Thoracic aorta (tissue), 2 donors: ENCODE results near the gene LAMTOR2. TPM values are rescaled to one million over a fixed set of nuclear protein-coding genes. Genes with fewer than 3 reads are reported as not detected.

Source experiments
- ATAC-seq: fragments of 150-250 bp; one replicate; pipeline ENCODE4 v1.8.0; 2017; ENCODE audit warnings: low read depth; ENCODE audit not compliant: insufficient number of reproducible peaks, low FRiP score
- DNase-seq: peaks from one replicate; pipeline ENCODE4 v3.0.0-alpha.2; 2020; ENCODE audit warnings: low spot score
- H3K27ac ChIP-seq, 2 donors: fragments of 200-600 bp; sonication (generic); 1 replicate in 1 of 2; 2 replicates in 1 of 2; pipeline ENCODE4 v1.5.1; 2016; ENCODE audit warnings: mild to moderate bottlenecking in 2 of 2, moderate library complexity in 2 of 2
- H3K27me3 ChIP-seq: fragments of 200-600 bp; sonication (generic); replicated peaks from 2 replicates; pipeline ENCODE4 v1.6.0; 2016; ENCODE audit warnings: mild to moderate bottlenecking; ENCODE audit not compliant: insufficient read depth
- H3K36me3 ChIP-seq: fragments of 200-600 bp; sonication (generic); one replicate; pipeline ENCODE4 v1.5.1; 2016
- H3K4me1 ChIP-seq, 2 donors: fragments of 200-600 bp; sonication (generic); 1 replicate in 1 of 2; 2 replicates in 1 of 2; pipeline versions ENCODE4 v1.5.1 to v1.6.0; 2016; ENCODE audit warnings: low read depth in 2 of 2, mild to moderate bottlenecking in 1 of 2; ENCODE audit not compliant: control insufficient read depth in 1 of 2
- H3K4me3 ChIP-seq: fragments of 200-600 bp; sonication (generic); 2 replicates; pipeline ENCODE4 v1.5.1; 2016; ENCODE audit warnings: mild to moderate bottlenecking
- H3K9me3 ChIP-seq: fragments of 200-600 bp; sonication (generic); 2 replicates; pipeline ENCODE4 v1.5.1; 2016
- CTCF ChIP-seq: fragments of 200-600 bp; sonication (generic); IDR thresholded peaks from one replicate; pipeline ENCODE4 v1.5.1; 2019; ENCODE audit warnings: antibody characterized with exemption
- total RNA-seq, 2 donors: library from RNA; depleted of rRNA; stranded (reverse); fragments of >200 nt; gene quantifications; one replicate each; pipeline versions ENCODE4 v1.1.0 to v1.2.3, GENCODE V29; 2016

The LAMTOR2 gene
- total RNA-seq, 2 donors from 2014 or later: 26.4 to 37.0 TPM

- H3K27me3 ChIP-seq: no peaks in the 10 kb centered on the region
- DNase-seq: no peak
- no peak for ATAC-seq
- no peak overlapping the region for H3K27ac ChIP-seq
- H3K4me3 ChIP-seq: no peak overlapping the region
- H3K4me1 ChIP-seq: no peaks in the 10 kb centered on the region
- H3K36me3 ChIP-seq: peaks cover 64% of the 10 kb centered on the region
- no peak for TF ChIP-seq CTCF
- H3K9me3 ChIP-seq: no peaks in the 10 kb centered on the region
These were observed 42.3 kb upstream of the LAMTOR2 start for GRCh38 chr1:156012051-156012817.

- H3K4me1 ChIP-seq: peaks cover 8 to 11% of the 10 kb centered on the region in 2 donors
- DNase-seq (no peak), ATAC-seq (no peak)
- TF ChIP-seq CTCF: no peak
- H3K27me3 ChIP-seq: no peaks in the 10 kb centered on the region
- H3K9me3 ChIP-seq: no peaks in the 10 kb centered on the region
- peaks cover 61% of the 10 kb centered on the region for H3K36me3 ChIP-seq
- no peak overlapping the region for H3K4me3 ChIP-seq
- no peak overlapping the region for H3K27ac ChIP-seq
These were observed 39.8 kb upstream of the LAMTOR2 start for GRCh38 chr1:156014829-156015228.

- H3K9me3 ChIP-seq: no peaks in the 10 kb centered on the region
- peak overlapping the region; percentile 64 to 77 for H3K27ac ChIP-seq
- DNase-seq (no peak), ATAC-seq (no peak)
- H3K27me3 ChIP-seq: no peaks in the 10 kb centered on the region
- TF ChIP-seq CTCF: no peak
- H3K4me3 ChIP-seq: peak overlapping the region; percentile 86
- peaks cover 18% of the 10 kb centered on the region for H3K36me3 ChIP-seq
- H3K4me1 ChIP-seq: peaks cover 15 to 16% of the 10 kb centered on the region in 2 donors
These were observed 34.7 kb upstream of the LAMTOR2 start for GRCh38 chr1:156019946-156020292.

GRCh38 chr1:156020293-156021092, 34.1 kb upstream of the LAMTOR2 start, which contains the start of gene SSR2:
TSS of gene SSR2 (minus strand) at chr1:156020951. CDS start at chr1:156020167, 784 bp downstream.
- H3K4me3 ChIP-seq: peak within 1 kb of the TSS; percentile 86
- H3K4me1 ChIP-seq: peaks cover 15 to 16% of the 10 kb centered on the region in 2 donors
- no peaks in the 10 kb centered on the region for H3K9me3 ChIP-seq
- H3K27ac ChIP-seq: peak within 1 kb of the TSS; percentile 64 to 77
- no peak for TF ChIP-seq CTCF
- peak; percentile 80 for DNase-seq
- peak; percentile 89 for ATAC-seq
- H3K36me3 ChIP-seq: peaks cover 16% of the 10 kb centered on the region
- H3K27me3 ChIP-seq: no peaks in the 10 kb centered on the region

GRCh38 chr1:156021093-156021428, 33.5 kb upstream of the LAMTOR2 start:
- no peak for TF ChIP-seq CTCF
- Histone ChIP-seq H3K27me3 (no peaks in the 10 kb centered on the region), H3K9me3 (no peaks in the 10 kb centered on the region), H3K4me3 (peak overlapping the region; percentile 86), H3K36me3 (peaks cover 16% of the 10 kb centered on the region), H3K4me1 (peaks cover 15 to 16% of the 10 kb centered on the region in 2 donors), H3K27ac (peak overlapping the region; percentile 64 to 77)
- DNase-seq: no peak
- ATAC-seq: no peak
